GM21367 (cell line): ENCODE measurements around the gene CSHL1.
"Not testable (repeated sequence)": the region's sequence is repeated elsewhere in the genome, so short reads cannot be mapped to it uniquely, and the experiment has no call there.

Experiments used
- ATAC-seq: cut with Tn5 transposase; IDR thresholded peaks from one replicate; pipeline ENCODE4 v1.9.1; 2021; ENCODE audit not compliant: unreplicated experiment

CSHL1 gene

DNA sequence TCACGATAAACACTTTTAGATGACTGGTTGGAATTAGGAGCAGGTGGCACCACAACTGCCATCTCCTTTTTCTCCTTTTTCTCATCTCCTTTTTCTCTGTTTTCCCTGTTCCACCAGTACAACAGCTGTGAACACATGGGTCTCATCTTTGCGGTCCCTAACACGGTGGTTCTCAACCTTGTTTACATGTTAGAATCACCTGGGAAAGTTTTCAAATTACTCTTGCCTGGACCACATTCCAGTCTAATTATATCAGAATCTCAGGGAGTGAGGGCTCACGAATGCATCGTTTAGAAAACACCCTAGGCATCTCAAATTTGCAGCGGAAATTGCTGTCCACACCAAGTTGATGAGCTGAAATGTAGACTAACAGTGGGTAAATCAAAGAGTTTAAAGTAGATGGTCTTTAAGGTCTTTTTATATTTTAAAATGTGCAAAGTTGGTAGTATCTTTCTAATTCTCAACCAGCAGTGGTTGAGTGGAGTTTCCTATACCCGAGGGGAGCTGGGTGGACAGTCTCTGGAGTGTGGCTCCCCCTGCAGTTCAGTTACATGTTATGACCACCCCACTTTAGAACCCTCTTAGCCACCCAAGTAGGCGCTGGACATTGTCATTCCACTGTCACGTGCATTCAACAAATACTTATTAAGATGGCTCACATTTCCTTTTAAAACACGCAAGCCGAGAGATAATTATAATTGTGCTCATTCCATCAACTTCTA is 18.6 kb downstream of the CSHL1 start:
- ATAC-seq = not testable (repeated sequence)

GRCh38 chr17:63889026-63889848 is 21.8 kb downstream of the CSHL1 start:
- not testable (repeated sequence) for ATAC-seq

GRCh38 chr17:63885119-63885518 is 25.9 kb downstream of the CSHL1 start:
- ATAC-seq = not testable (repeated sequence)

GRCh38 chr17:63882626-63883126 is 28.4 kb downstream of the CSHL1 start:
- not testable (repeated sequence) for ATAC-seq

DNA sequence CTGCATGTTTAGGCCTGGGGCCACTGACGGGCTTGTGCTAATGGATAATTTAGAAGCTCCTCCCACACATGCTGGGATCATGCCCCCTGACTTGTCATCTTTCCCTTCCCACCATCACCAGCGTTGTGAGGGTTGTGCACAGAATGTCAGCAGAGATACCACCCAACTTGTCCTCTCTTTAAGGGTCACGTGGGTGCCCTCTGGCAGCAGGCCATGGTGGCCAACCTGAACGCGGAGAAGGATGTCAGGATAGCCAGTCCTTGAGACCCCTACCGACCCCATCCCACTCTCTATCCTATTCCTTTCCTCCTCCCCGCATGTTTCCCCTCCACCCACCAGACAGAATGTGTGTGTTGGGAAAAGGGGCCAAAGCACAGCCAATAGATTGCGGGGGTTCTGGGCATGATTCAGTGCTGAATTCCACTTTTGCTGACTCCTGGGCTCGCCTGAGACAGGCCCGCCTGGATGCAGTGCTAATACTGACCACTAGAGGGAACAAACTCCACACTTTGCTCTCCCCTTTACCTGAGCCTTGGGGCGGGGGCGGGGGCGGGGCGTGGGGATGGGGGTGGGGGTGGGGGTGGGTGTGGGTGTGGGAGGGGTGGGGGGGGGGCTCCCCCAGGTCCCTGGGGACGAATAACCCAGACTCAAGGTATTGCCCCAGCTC is 29.0 kb downstream of the CSHL1 start, which contains the start of gene GH2:
Gene GH2, minus strand, starts transcription at position 10 of the 667 bp plus-strand sequence. CDS start 143 bp downstream, outside the sequence.
- ATAC-seq = no peak

DNA sequence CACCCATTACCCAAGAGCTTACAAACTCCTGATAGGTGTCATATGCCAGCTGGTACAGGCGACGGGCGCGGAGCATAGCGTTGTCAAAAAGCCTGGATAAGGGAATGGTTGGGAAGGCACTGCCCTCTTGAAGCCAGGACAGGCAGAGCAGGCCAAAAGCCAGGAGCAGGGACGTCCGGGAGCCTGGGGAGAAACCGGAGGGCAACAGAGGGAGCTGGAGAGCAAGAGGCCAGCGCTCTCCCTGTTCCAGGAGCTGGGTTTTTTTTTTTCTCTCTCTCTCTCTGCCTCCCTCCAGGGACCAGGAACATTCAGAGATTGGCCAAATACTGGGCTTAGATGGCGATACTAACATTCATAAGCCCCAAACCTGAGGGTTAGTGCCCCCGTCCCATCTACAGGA is 29.7 kb downstream of the CSHL1 start:
- not testable (repeated sequence) for ATAC-seq

DNA sequence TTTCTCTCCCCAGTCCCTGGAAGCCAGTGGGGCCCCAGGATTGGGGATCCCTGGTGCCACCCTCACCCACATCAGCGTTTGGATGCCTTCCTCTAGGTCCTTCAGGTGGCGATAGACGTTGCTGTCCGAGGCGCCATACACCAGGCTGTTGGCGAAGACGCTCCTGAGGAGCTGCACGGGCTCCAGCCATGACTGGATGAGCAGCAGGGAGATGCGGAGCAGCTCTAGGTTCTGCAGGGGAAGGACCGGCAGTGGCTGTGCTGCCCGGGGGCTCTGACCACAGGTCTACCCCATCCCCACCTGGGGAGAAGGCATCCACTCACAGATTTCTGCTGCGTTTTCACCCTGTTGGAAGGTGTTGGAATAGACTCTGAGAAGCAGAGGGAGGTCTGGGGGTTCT is 30.4 kb downstream of the CSHL1 start:
- ATAC-seq = no peak

DNA sequence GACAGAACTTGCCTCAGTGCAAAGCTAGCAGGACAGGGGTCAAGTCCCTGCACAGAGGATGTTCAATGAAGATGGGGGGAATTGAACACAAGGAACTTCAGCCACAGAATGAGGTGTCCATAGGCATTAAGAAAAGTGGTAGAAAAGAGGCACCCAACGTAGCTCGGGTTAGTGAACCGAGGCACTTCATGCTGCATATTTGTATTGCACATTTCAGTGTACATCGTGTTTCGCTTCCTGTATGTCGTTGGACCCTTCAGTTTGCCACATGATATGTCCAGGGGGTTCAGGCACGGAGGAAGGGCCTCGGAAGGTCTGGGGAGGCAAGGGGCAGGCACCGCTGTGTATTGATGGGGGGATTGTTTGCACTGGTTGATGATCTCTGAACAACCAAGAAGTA is 32.6 kb downstream of the CSHL1 start:
- not testable (repeated sequence) for ATAC-seq

- ATAC-seq = not testable (repeated sequence)
Observed at GRCh38 chr17:63874693-63875092, 36.4 kb downstream of the CSHL1 start.

DNA sequence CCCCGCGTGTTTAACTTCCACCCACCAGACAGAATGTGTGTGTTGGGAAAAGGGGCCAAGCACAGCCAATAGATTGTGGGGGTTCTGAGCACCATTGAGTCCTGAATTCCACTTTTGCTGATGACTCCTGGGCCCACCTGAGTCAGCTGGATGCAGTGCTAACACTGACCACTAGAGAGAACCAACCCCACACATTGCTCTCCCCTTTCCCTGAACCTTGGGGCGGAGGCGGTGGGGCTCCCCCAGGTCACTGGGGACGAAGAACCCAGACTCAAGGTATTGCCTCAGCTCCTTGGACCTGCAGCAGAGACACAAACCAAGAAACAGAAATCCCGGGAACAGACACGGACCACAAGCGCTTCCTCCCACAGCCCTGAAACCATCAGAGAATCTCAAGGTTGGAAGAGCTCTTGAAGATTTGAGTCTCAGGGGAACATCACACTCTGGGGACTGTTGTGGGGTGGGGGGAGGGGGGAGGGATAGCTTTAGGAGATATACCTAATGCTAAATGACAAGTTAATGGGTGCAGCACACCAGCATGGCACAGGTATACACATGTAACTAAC is 36.9 kb downstream of the CSHL1 start:
- not testable (repeated sequence) for ATAC-seq

GRCh38 chr17:63873577-63873976 is 37.5 kb downstream of the CSHL1 start, which contains the start of gene CSH2:
Gene CSH2 (minus strand): TSS chr17:63873677. CDS start chr17:63873614, 63 bp downstream.
- not testable (repeated sequence) for ATAC-seq

DNA sequence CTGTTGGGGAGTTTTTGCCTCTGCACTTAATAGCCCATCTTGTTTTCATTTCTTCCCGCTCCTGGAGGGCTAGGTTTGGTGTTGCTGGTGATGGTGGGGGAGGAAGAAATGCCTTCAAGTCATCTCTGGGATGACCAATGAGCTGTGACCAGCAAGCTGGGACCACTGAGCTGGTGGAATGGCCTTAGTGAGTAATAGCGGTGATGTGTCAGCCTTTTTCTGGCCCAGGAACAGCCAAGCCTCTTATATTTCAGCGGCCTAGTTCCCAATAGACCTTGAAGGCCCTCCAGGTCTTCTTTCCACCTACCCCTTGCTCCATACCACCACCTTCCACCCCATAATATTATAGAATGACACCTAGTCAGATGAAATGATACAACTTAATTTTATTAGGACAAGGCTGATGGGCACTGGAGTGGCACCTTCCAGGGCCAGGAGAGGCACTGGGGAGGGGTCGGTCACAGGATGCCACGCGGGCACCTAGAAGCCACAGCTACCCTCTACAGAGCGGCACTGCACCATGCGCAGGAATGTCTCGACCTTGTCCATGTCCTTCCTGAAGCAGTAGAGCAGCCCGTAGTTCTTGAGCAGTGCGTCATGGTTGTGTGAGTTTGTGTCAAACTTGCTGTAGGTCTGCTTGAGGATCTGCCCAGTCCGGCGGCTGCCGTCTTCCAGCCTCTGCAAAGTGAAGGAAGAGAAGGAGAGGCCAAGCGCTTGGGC is 39.3 kb downstream of the CSHL1 start:
- not testable (repeated sequence) for ATAC-seq

- not testable (repeated sequence) for ATAC-seq
Observed at GRCh38 chr17:63870292-63870665, 40.8 kb downstream of the CSHL1 start.

GRCh38 chr17:63869491-63870291 is 41.4 kb downstream of the CSHL1 start:
- ATAC-seq = not testable (repeated sequence)

GRCh38 chr17:63866625-63867024 is 44.4 kb downstream of the CSHL1 start:
- not testable (repeated sequence) for ATAC-seq
